ENCODE data around the gene TBC1D5.
"Not testable (repeated sequence)": the region's sequence is repeated elsewhere in the genome, so short reads cannot be mapped to it uniquely, and the experiment has no call there.

Gene TBC1D5

GRCh38 chr3:17640466-17640865 lies 102.0 kb downstream of the TBC1D5 start:
- FAIRE-seq, result no peak

GRCh38 chr3:17639765-17640164 lies 102.7 kb downstream of the TBC1D5 start:
- no peak for FAIRE-seq

DNA sequence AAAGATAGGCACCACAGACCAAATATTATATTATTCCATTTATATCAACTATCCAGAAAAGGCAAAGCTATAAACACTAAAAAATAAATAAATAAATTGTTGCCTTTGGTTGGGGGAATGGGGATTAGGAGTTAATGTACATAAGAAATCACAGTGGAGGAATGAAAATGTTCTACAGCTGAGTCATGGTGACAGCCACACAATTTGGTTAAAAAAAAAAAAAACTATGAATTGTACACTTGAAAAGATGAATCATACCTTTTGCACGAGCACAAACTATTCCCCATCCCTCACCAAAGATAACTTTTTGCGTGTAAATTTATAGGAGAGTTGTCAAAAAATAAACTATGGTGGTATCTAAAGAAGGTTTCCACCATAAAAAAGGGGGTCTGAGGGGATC lies 103.2 kb downstream of the TBC1D5 start:
- no peak for FAIRE-seq

- no peak for FAIRE-seq
Observed at GRCh38 chr3:17638356-17638755, 104.1 kb downstream of the TBC1D5 start.

GRCh38 chr3:17635675-17636074 lies 106.8 kb downstream of the TBC1D5 start:
- FAIRE-seq, result not testable (repeated sequence)

GRCh38 chr3:17634964-17635363 lies 107.5 kb downstream of the TBC1D5 start:
- no peak for FAIRE-seq

- FAIRE-seq, result no peak
Observed at GRCh38 chr3:17634201-17634600, 108.2 kb downstream of the TBC1D5 start.

- FAIRE-seq, result no peak
Observed at GRCh38 chr3:17632401-17633100, 109.9 kb downstream of the TBC1D5 start.

- no peak for FAIRE-seq
Observed at GRCh38 chr3:17631609-17632008, 110.8 kb downstream of the TBC1D5 start.

- no peak for FAIRE-seq
Observed at GRCh38 chr3:17629400-17629799, 113.0 kb downstream of the TBC1D5 start.

- no peak for FAIRE-seq
Observed at GRCh38 chr3:17626395-17626794, 116.0 kb downstream of the TBC1D5 start.

DNA sequence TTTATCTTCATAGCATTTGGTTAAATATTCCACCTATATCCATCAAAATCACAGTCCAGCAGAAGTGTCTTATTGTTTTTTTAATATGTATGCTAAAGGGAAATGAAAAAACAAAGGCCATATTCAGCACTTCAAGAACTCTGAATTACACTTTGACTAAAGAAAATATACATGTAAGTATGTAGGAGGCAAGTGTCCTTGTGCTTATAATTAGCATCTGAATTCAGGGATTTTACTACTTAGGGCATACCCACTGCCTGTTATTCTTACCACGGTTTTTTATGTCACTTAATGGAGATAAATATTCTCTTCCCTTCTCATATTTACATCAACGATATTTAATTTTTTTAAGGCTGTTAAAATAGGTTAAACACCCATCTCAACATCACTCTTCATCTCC lies 117.3 kb downstream of the TBC1D5 start:
- FAIRE-seq, result no peak

- FAIRE-seq, result no peak
Observed at GRCh38 chr3:17623464-17623863, 119.0 kb downstream of the TBC1D5 start.

GRCh38 chr3:17619968-17620367 lies 122.5 kb downstream of the TBC1D5 start:
- no peak for FAIRE-seq

GRCh38 chr3:17613017-17613416 lies 129.4 kb downstream of the TBC1D5 start:
- FAIRE-seq, result not testable (repeated sequence)

GRCh38 chr3:17607905-17608304 lies 134.5 kb downstream of the TBC1D5 start:
- no peak for FAIRE-seq

GRCh38 chr3:17605934-17606333 lies 136.5 kb downstream of the TBC1D5 start:
- no peak for FAIRE-seq

DNA sequence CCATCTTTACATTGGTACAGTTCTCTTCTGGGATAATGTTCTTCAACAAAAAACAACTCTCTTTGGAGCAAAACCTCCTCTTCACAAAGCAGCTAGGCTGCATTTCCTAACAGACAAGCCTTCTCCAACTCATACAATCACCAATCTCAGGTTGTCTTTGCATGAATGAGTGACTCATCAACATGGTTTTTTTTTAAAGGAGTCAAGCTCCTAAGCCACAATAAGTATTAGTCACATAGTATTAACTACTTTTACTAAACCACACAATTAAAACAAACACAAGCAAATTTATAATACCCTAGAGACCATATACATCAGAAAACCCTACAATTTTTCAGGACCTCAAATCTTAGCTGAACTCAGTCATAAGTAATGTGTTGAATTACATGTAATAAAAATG lies 137.4 kb downstream of the TBC1D5 start:
- FAIRE-seq, result no peak

- no peak for FAIRE-seq
Observed at GRCh38 chr3:17602126-17602525, 140.3 kb downstream of the TBC1D5 start.

DNA sequence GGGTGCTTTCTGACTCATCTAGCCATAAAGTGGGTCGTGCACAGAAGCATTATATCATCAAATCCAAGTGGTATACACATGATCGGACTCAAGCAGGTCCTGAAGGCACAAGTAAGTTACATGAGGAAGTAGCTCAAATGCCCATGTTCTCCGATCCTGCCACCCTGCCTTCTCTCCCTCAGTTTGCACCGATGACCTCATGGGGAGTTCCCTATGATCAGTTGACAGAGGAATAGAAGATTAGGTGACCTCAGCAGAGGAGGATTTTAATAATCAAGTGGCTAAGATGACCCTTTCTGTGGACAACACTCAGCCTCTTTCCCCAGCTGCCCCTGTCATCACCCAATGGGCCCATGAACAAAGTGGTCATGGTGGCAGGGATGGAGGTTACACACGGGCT lies 149.5 kb downstream of the TBC1D5 start:
- no peak for FAIRE-seq

GRCh38 chr3:17590465-17590864 lies 152.0 kb downstream of the TBC1D5 start:
- no peak for FAIRE-seq

DNA sequence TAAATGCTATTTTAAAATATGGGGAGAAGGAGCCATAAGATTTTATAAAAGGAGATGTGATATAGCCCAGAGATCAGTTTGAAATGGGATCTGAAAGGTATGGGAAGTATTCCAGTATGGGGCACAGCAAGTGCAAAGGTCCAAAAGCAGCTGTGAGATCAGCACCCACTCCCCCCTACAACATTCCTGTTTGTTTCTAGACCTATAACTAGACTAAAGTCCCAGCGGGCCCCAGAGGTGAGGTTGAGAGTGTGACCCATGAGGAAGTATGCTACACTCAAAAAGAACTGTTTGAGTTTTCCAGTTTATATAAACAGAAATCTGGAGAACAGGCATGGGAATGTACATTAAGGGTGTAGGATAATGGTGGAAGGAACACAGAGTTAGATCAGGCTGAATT lies 152.5 kb downstream of the TBC1D5 start:
- FAIRE-seq, result no peak

DNA sequence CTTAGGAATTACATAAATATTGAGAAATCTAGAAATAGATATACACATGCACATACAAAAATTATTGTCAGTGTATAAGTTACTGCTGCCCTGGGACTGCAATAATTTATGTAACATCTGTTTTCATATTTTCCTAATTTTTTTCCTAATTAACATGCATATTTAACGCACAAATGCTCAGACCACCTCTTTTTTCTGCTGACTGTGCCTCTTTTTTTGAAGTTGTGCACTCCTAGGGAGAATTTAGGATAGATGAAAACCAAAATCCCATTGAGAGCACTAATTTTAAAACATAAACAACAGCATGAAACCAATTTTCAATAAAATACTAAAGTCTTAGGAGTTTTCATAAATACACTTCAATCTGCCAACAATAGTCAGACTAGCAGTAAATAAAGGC lies 154.0 kb downstream of the TBC1D5 start:
- no peak for FAIRE-seq

- no peak for FAIRE-seq
Observed at GRCh38 chr3:17585394-17586325, 156.8 kb downstream of the TBC1D5 start.
